ENCODE results near the gene NAT16. TPM values are rescaled to one million over a fixed set of nuclear protein-coding genes. Genes with fewer than 3 reads are reported as not detected.
"Not testable (repeated sequence)": the region's sequence is repeated elsewhere in the genome, so short reads cannot be mapped to it uniquely, and the experiment has no call there.

NAT16 gene
- total and polyA plus RNA-seq, 9 donors: 0.12 TPM; not detected in 8

DNA sequence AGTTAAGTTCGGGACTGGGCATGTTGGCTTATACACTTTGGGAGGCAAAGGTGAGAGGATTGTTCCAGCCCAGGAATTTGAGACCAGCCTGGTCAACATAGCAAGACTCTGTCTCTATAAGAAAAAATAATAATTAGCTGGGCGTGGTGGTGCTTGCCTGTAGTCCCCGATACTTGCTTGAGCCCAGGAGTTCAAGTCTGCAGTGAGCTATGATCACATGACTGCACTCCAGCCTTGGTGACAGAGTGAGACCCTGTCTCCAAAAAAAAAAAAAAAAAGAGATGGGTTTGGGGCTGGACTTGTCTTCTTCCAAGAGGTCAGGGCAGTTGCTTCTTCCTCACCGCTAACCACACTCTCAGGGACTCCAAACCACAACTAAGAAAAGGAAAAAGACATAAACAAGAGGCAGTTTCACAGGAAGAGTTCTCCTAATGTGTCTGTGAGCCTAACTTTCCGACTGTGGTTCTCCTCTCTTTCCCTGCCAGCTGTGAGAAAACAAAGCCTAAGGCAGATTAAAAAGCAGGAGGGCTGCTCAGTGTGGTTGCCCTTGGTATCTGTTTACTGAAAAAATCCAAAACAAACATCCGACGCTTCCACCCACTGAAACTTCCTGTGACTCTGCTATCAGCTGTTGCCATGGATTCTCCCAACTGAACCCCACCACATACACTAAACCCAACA, 55.6 kb downstream of the NAT16 start:
- WGBS (ENCODE audit: insufficient coverage): 54% methylated on average over 4 of the region's 7 CpGs
- peak; percentile 77 for DNase-seq
- Histone ChIP-seq H3K9me3 (replicated peaks; ENCODE audit: control insufficient read depth, low read depth, low read length) (no peaks in the 10 kb centered on the region), H3K4me3 (ENCODE audit: low read length) (no peak overlapping the region), H3K36me3 (ENCODE audit: control insufficient read depth, insufficient read depth, low read length) (no peaks in the 10 kb centered on the region), H3K4me1 (ENCODE audit: control insufficient read depth, insufficient read depth, low read length) (peaks cover 56% of the 10 kb centered on the region), H3K27ac (ENCODE audit: low read length) (peak overlapping the region; percentile 50), H3K27me3 (ENCODE audit: control insufficient read depth, insufficient read depth, low read length) (peaks cover 2% of the 10 kb centered on the region)

DNA sequence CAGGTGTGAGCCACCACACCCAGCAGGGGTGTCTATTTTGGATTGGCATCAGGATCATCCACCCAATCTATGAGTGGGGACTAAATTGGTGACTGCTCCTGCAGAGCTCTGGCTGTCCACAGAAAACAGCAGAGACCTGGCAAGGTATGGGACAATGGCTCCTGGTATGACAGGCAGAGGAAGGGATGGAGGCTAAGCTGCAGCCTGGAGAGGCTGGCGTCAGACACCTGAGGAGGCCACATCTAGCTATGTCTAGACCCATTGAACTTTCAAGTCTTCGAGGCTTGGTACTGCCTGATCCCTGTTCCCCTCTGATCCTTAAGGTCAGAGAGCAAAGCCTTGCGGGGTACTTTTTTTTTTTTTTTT, 56.4 kb downstream of the NAT16 start:
- Histone ChIP-seq H3K9me3 (replicated peaks; ENCODE audit: control insufficient read depth, low read depth, low read length) (no peaks in the 10 kb centered on the region), H3K27ac (ENCODE audit: low read length) (no peak overlapping the region), H3K36me3 (ENCODE audit: control insufficient read depth, insufficient read depth, low read length) (no peaks in the 10 kb centered on the region), H3K27me3 (ENCODE audit: control insufficient read depth, insufficient read depth, low read length) (peaks cover 2% of the 10 kb centered on the region), H3K4me3 (ENCODE audit: low read length) (no peak overlapping the region), H3K4me1 (ENCODE audit: control insufficient read depth, insufficient read depth, low read length) (peaks cover 56% of the 10 kb centered on the region)
- DNase-seq: no peak
- 90% methylated on average over 3 of the region's 3 CpGs for WGBS (ENCODE audit: insufficient coverage)

DNA sequence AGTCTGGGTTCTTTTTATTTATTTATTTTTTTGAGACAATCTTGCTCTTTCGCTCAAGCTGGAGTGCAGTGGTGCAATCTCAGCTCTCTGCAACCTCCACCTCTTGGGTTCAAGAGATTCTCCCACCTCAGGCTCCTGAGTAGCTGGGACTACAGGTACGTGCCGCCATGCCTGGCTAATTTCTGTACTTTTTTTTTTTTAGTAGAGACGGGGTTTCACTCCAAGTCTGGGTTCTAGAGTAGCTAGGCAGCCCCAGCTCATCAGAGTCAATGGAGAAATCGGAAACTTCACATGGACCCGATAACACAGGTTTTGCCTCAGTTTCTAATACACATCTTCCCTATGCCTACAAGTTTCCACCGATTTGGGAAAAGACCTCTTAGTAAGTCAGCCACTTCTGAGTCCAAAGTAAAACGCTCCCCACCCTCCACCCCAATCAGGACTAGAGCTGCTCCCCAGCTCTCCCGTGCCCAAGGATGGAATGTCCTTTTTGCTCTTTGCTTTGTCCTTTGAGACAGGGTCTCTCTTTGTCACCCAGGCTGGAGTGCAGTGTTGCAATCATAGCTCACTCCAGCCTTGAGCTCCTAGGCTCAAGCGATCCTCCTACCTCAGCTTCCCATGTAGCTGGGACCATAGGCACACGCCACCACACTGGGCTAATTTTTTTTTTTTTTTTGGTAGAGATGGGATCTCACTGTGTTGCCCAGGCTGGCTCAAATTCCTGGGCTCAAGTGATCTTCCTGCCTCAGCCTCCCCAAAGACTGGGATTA, 57.0 kb downstream of the NAT16 start:
- Histone ChIP-seq H3K9me3 (replicated peaks; ENCODE audit: control insufficient read depth, low read depth, low read length) (no peaks in the 10 kb centered on the region), H3K27ac (ENCODE audit: low read length) (peak overlapping the region; percentile 97), H3K27me3 (ENCODE audit: control insufficient read depth, insufficient read depth, low read length) (no peaks in the 10 kb centered on the region), H3K36me3 (ENCODE audit: control insufficient read depth, insufficient read depth, low read length) (no peaks in the 10 kb centered on the region), H3K4me1 (ENCODE audit: control insufficient read depth, insufficient read depth, low read length) (peaks cover 56% of the 10 kb centered on the region), H3K4me3 (ENCODE audit: low read length) (no peak overlapping the region)
- WGBS (ENCODE audit: insufficient coverage): 94% methylated on average over 6 of the region's 11 CpGs
- no peak for DNase-seq

DNA sequence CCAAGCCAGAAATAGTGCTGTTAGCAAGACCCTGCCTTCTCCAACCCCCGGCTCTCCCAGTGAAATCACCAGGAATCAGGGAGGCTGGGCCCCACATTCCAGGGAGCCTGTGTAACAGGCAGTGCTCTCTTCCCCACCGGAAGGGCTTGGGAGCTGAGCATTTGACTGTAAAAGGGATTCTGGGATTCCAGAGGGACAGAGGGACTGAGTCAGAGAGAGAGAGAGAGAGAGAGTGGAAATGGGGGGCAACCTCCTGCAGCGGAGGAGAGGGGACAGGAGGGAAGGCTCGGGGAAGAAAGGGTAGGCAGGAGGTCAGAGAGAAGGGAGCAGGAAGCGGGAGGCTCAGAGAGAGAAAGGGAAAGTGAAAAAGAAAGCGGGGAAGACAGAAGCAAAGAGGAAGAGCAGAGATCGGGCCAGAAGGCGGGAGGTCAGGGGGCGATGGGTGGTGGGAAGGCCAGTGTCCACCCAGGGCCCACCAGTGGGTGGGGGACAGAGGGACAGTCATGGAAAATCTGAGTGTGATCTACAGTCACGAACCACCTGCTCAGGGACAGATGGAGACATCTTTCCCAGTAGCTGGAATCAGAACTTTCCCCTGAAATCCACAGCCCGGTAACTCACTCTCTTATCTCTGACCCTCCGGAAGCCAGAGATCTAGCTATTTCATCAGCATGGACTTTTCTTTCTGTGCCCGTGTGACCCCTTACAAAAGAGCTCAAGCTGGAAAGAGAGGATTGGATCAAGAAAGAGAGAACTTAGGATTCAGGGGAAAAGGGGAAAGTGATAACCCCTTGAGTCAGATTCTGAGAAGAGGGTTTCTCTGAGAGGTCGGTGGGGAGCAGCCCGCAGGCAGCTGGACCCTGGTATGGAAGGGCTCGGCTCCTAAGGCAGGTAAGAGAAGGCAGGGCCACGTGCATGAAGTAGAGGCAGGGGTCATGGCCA, 57.8 kb downstream of the NAT16 start:
- WGBS (ENCODE audit: insufficient coverage): 18% methylated on average over 13 of the region's 17 CpGs
- Histone ChIP-seq H3K36me3 (ENCODE audit: control insufficient read depth, insufficient read depth, low read length) (no peaks in the 10 kb centered on the region), H3K4me1 (ENCODE audit: control insufficient read depth, insufficient read depth, low read length) (peaks cover 56% of the 10 kb centered on the region), H3K27ac (ENCODE audit: low read length) (peak overlapping the region; percentile 97), H3K4me3 (ENCODE audit: low read length) (peak overlapping the region; percentile 39), H3K27me3 (ENCODE audit: control insufficient read depth, insufficient read depth, low read length) (no peaks in the 10 kb centered on the region), H3K9me3 (replicated peaks; ENCODE audit: control insufficient read depth, low read depth, low read length) (no peaks in the 10 kb centered on the region)
- DNase-seq: peak; percentile 99

DNA sequence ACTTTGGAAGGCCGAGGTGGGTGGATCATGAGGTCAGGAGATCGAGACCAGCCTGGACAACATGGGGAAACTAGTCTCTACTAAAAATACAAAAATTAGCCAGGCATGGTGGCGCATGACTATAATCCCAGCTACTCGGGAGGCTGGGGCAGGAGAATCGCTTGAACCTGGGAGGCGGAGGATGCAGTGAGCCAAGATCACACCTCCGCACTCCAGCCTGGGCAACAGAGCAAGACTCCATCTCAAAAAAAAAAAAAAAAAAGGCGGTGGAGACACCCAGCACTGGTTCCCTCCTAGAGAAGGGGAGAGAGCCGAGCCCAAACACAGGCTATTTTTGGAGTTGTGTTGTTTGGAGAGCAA, 58.5 kb downstream of the NAT16 start:
- Histone ChIP-seq H3K4me1 (ENCODE audit: control insufficient read depth, insufficient read depth, low read length) (peaks cover 53% of the 10 kb centered on the region), H3K27ac (ENCODE audit: low read length) (peak overlapping the region; percentile 97)
- H3K36me3 ChIP-seq (ENCODE audit: control insufficient read depth, insufficient read depth, low read length); H3K4me3 ChIP-seq (ENCODE audit: low read length); H3K9me3 ChIP-seq (replicated peaks; ENCODE audit: control insufficient read depth, low read depth, low read length); H3K27me3 ChIP-seq (ENCODE audit: control insufficient read depth, insufficient read depth, low read length); DNase-seq: not testable (repeated sequence)
- 20% methylated on average over 1 of the region's 9 CpGs for WGBS (ENCODE audit: insufficient coverage)

Other genes starting within 250 kb of the NAT16 start
- 0.04 TPM for gene MUC3A, start 230.8 kb downstream of the NAT16 start, total RNA-seq
- gene MUC3A, start 230.8 kb downstream of the NAT16 start, polyA plus RNA-seq (ENCODE audit: insufficient read depth in 1 of 8, insufficient read length in 8 of 8, low replicate concordance in 1 of 8): 1 to 10 TPM in 2 of 8 donors, under 1 TPM in 6; 0.10 to 6.4 (median 0.29) TPM
- 0.31 TPM for gene MUC12, start 210.7 kb downstream of the NAT16 start, total RNA-seq
- gene MUC12, start 210.7 kb downstream of the NAT16 start, polyA plus RNA-seq (ENCODE audit: insufficient read depth in 1 of 8, insufficient read length in 8 of 8, low replicate concordance in 1 of 8): 1 to 10 TPM in 1 of 8 donors, under 1 TPM in 7; 0.37 to 1.4 (median 0.83) TPM
- gene MUC17, start 160.2 kb downstream of the NAT16 start, total RNA-seq: not detected
- gene MUC17, start 160.2 kb downstream of the NAT16 start, polyA plus RNA-seq (ENCODE audit: insufficient read depth in 1 of 8, insufficient read length in 8 of 8, low replicate concordance in 1 of 8): 10 to 100 TPM in 1 of 8 donors, 1 to 10 TPM in 1, under 1 TPM in 3, not detected in 3; 0.01 to 10.0 (median 0.16) TPM
- gene TRIM56, start 94.8 kb downstream of the NAT16 start, total RNA-seq: 7.2 TPM
- gene TRIM56, start 94.8 kb downstream of the NAT16 start, polyA plus RNA-seq (ENCODE audit: insufficient read depth in 1 of 8, insufficient read length in 8 of 8, low replicate concordance in 1 of 8): 10 to 100 TPM in 1 of 8 donors, 1 to 10 TPM in 7; 7.3 to 12.7 (median 8.5) TPM
- 1.6 TPM for gene SERPINE1, start 53.2 kb downstream of the NAT16 start, total RNA-seq
- gene SERPINE1, start 53.2 kb downstream of the NAT16 start, polyA plus RNA-seq (ENCODE audit: insufficient read depth in 1 of 8, insufficient read length in 8 of 8, low replicate concordance in 1 of 8): 1 to 10 TPM; 3.2 to 8.5 (median 6.2) TPM
- gene AP1S1, start 25.8 kb downstream of the NAT16 start, total RNA-seq: 21.1 TPM
- gene AP1S1, start 25.8 kb downstream of the NAT16 start, polyA plus RNA-seq (ENCODE audit: insufficient read depth in 1 of 8, insufficient read length in 8 of 8, low replicate concordance in 1 of 8): 10 to 100 TPM; 20.2 to 36.8 (median 23.8) TPM
- gene VGF, start 14.7 kb downstream of the NAT16 start, total RNA-seq: not detected
- under 1 TPM in 1 of 8 donors, not detected in 7; 0.08 TPM for gene VGF, start 14.7 kb downstream of the NAT16 start, polyA plus RNA-seq (ENCODE audit: insufficient read depth in 1 of 8, insufficient read length in 8 of 8, low replicate concordance in 1 of 8)
- gene MOGAT3, start 20.7 kb upstream of the NAT16 start, total RNA-seq: not detected
- gene MOGAT3, start 20.7 kb upstream of the NAT16 start, polyA plus RNA-seq (ENCODE audit: insufficient read depth in 1 of 8, insufficient read length in 8 of 8, low replicate concordance in 1 of 8): 1 to 10 TPM in 1 of 8 donors, under 1 TPM in 2, not detected in 5; 0.10 to 2.4 (median 0.51) TPM
- 24.8 TPM for gene PLOD3, start 37.3 kb upstream of the NAT16 start, total RNA-seq
- 10 to 100 TPM; 41.3 to 78.2 (median 51.1) TPM for gene PLOD3, start 37.3 kb upstream of the NAT16 start, polyA plus RNA-seq (ENCODE audit: insufficient read depth in 1 of 8, insufficient read length in 8 of 8, low replicate concordance in 1 of 8)
- 67.3 TPM for gene ZNHIT1, start 37.9 kb upstream of the NAT16 start, total RNA-seq
- gene ZNHIT1, start 37.9 kb upstream of the NAT16 start, polyA plus RNA-seq (ENCODE audit: insufficient read depth in 1 of 8, insufficient read length in 8 of 8, low replicate concordance in 1 of 8): 10 to 100 TPM; 45.4 to 59.6 (median 47.6) TPM
- 4.3 TPM for gene CLDN15, start 57.5 kb upstream of the NAT16 start, total RNA-seq
- 10 to 100 TPM in 1 of 8 donors, 1 to 10 TPM in 7; 5.4 to 13.7 (median 6.9) TPM for gene CLDN15, start 57.5 kb upstream of the NAT16 start, polyA plus RNA-seq (ENCODE audit: insufficient read depth in 1 of 8, insufficient read length in 8 of 8, low replicate concordance in 1 of 8)
- gene FIS1, start 64.8 kb upstream of the NAT16 start, total RNA-seq: 178 TPM
- gene FIS1, start 64.8 kb upstream of the NAT16 start, polyA plus RNA-seq (ENCODE audit: insufficient read depth in 1 of 8, insufficient read length in 8 of 8, low replicate concordance in 1 of 8): 100 to 1,000 TPM; 124 to 154 (median 137) TPM
- gene IFT22, start 141.5 kb upstream of the NAT16 start, total RNA-seq: 25.9 TPM
- gene IFT22, start 141.5 kb upstream of the NAT16 start, polyA plus RNA-seq (ENCODE audit: insufficient read depth in 1 of 8, insufficient read length in 8 of 8, low replicate concordance in 1 of 8): 10 to 100 TPM; 25.4 to 31.6 (median 29.3) TPM
- 1.2 TPM for gene COL26A1, start 182.6 kb upstream of the NAT16 start, total RNA-seq
- gene COL26A1, start 182.6 kb upstream of the NAT16 start, polyA plus RNA-seq (ENCODE audit: insufficient read depth in 1 of 8, insufficient read length in 8 of 8, low replicate concordance in 1 of 8): 1 to 10 TPM in 7 of 8 donors, under 1 TPM in 1; 0.84 to 5.3 (median 3.5) TPM

Measured in muscle of leg (tissue), 11 donors.